Activated T-helper 17 cell treated with anti-CD3 and anti-CD28 coated beads, Interleukin-2, amount 50 U/mL, for 72 hours (primary cell): ENCODE measurements around the gene UFD1. TPM values are rescaled to one million over a fixed set of nuclear protein-coding genes. Genes with fewer than 3 reads are reported as not detected.

Source experiments
- ATAC-seq: fragments of 150-1000 bp; cut with Tn5 transposase; replicated peaks from 2 replicates; pipeline ENCODE4 v1.10.0; 2021; ENCODE audit warnings: mild to moderate bottlenecking, moderate library complexity
- H3K27ac Mint-ChIP-seq: one replicate; pipeline ENCODE4 v1.8.0; 2022; ENCODE audit warnings: mixed read lengths
- H3K27me3 Mint-ChIP-seq: one replicate; pipeline ENCODE4 v1.8.0; 2022; ENCODE audit warnings: mixed read lengths
- H3K36me3 Mint-ChIP-seq: one replicate; pipeline ENCODE4 v1.8.0; 2022; ENCODE audit warnings: low read depth, mild to moderate bottlenecking, mixed read lengths
- H3K4me1 Mint-ChIP-seq: one replicate; pipeline ENCODE4 v1.8.0; 2022; ENCODE audit warnings: mixed read lengths
- H3K4me3 Mint-ChIP-seq: one replicate; pipeline ENCODE4 v1.8.0; 2022; ENCODE audit warnings: mild to moderate bottlenecking, mixed read lengths
- H3K9me3 Mint-ChIP-seq: one replicate; pipeline ENCODE4 v1.8.0; 2022; ENCODE audit warnings: mixed read lengths
- total RNA-seq, 2 donors: library from RNA; stranded (reverse); gene quantifications; one replicate each; pipeline ENCODE4 v1.2.3, GENCODE V29; 2022

The UFD1 gene, protein sequence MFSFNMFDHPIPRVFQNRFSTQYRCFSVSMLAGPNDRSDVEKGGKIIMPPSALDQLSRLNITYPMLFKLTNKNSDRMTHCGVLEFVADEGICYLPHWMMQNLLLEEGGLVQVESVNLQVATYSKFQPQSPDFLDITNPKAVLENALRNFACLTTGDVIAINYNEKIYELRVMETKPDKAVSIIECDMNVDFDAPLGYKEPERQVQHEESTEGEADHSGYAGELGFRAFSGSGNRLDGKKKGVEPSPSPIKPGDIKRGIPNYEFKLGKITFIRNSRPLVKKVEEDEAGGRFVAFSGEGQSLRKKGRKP
- 10 to 100 TPM; 56.0 to 93.5 TPM for total RNA-seq

DNA sequence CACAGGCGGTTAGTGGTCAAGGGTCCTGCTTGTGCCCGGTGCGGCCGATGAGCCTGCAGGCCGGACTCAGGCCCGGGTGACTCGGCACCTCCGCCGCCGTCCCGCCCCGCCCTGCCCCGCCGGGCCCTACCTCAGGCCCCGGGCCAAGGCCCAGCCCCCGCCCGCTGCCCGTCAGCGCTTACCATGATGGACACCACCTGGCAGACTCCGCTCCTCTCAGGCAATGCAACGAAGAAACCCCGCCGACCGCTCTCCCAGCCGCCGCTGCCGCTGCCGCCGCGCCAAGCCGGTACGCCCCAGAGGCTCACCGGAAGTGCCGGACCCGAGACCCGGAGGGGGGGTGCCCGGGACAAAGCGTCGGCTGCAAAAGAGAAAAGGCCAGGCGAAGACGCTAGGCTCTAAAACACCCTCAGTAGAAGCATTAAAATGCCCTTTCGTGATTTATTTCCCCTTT lies at the start of gene UFD1:
Gene UFD1, minus strand, starts transcription at position 293 of the 454 bp plus-strand sequence. Its CDS starts 108 bp downstream, at position 185.
- Mint-ChIP-seq H3K4me1 (peaks cover 37% of the 10 kb centered on the region), H3K27me3 (no peaks in the 10 kb centered on the region), H3K27ac (peak within 1 kb of the TSS; percentile 100)

DNA sequence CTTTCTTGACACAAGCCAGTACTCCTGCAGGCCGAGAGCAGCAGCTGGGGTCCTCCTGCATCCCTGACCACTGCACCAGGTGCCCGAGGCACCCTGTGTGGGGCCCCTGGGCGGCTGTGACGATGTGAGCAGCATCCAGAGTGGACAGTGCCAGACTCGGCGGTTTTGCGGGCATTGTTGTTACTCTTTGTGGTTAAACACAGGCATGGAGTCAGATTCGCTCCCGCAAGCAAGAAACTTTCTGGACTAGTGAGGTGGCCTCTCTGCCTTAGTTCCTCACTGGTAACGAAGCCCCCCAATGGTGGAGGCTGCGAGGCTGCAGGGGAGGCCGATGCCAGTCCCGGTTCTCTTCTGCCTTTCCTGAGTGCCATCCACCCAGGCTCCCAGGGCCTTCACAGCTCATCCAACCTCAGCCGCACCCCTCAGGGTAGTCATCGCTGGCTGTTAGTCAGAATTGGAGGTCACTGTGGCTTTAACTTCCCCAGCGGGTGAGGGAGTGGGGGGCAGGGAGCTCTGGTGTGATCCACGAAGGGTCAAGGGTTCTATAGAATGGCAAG lies 48.9 kb upstream of the UFD1 start:
- Mint-ChIP-seq H3K36me3 (peaks cover 5% of the 10 kb centered on the region), H3K4me3 (no peak overlapping the region), H3K27ac (no peak overlapping the region), H3K4me1 (no peaks in the 10 kb centered on the region), H3K9me3 (no peaks in the 10 kb centered on the region), H3K27me3 (peaks cover 17% of the 10 kb centered on the region)
- ATAC-seq: no peak

More for the DNA sequence above, at the start of gene UFD1:
- Mint-ChIP-seq H3K36me3 (peaks cover 56% of the 10 kb centered on the region), H3K4me3 (peak within 1 kb of the TSS; percentile 87), H3K9me3 (no peaks in the 10 kb centered on the region)
- ATAC-seq: peak; percentile 64

DNA sequence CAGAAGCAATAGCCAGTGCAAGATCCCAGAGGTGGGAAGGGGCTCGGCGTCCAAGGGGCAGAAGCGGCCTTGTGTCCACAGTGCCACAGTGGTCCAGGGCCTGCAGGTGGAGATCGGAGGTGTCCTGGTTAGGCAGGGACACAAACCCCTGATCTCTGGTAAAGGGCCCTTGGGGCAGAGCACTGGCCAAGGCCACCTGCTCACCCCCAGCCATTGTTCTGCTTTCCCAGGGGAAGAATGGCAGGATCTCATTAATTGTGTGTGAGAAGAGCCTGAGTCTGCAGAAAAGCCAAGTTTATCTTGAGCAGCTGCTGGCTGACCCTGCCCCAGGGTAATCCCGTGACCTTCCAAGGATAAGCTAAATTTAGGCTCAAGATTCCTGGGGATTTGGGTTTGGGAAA lies 48.3 kb upstream of the UFD1 start:
- H3K9me3 Mint-ChIP-seq: no peaks in the 10 kb centered on the region
- no peak for ATAC-seq
- H3K27ac Mint-ChIP-seq: no peak overlapping the region
- H3K4me1 Mint-ChIP-seq: no peaks in the 10 kb centered on the region
- peaks cover 17% of the 10 kb centered on the region for H3K27me3 Mint-ChIP-seq
- no peak overlapping the region for H3K4me3 Mint-ChIP-seq
- peaks cover 5% of the 10 kb centered on the region for H3K36me3 Mint-ChIP-seq

DNA sequence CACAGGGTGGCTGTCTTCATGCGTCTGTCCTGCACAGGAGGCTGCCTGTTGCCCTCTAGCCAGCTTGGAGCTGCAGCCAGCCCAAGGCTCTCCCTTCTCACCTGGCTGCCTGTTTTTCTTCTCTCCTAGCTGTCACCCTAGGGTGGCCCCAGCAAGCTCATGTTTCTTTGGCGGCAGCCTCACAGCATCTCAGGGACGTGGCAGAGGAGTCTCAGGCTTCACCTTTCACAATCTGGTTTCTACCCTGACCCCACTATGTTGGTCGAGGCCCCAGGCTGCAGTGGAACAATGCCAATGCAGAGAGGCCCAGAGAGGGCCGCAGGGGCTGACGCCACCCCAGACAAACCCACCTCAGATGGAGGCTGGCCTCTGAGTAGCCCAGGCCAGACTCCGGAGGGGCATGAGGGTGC lies 47.7 kb upstream of the UFD1 start:
- H3K4me3 Mint-ChIP-seq: no peak overlapping the region
- no peaks in the 10 kb centered on the region for H3K4me1 Mint-ChIP-seq
- H3K36me3 Mint-ChIP-seq: peaks cover 5% of the 10 kb centered on the region
- no peak for ATAC-seq
- peaks cover 17% of the 10 kb centered on the region for H3K27me3 Mint-ChIP-seq
- no peaks in the 10 kb centered on the region for H3K9me3 Mint-ChIP-seq
- no peak overlapping the region for H3K27ac Mint-ChIP-seq

DNA sequence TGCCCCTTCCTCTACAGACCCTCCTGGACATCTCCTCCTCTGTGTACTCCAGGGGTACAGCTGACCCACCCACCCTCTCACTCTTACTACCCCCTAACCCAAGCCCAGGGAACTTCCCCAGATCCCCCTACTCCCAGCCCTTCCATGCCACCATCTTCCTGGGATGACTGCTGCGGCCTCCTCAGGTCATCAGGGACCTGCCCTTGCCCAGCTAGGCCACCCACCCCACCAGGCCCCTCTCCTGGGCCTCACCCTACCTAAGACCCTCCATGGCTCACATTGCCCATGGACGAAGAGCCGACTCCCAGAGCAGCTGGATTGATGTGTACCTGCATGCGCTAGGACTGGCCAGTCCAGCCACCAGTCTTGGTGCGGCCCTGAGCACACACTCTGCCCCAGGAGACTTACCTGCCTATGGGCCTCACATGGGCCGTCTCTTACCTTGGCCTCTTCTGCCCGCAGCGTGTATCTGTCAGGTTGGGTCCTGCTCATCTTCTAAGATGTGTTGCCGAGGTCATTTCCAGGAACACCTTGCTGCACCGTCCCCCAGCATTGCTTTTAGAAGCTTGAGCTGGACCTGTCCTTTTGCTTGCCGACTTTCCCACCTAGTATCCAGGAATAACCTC lies 47.2 kb upstream of the UFD1 start:
- H3K27ac Mint-ChIP-seq: no peak overlapping the region
- no peak overlapping the region for H3K4me3 Mint-ChIP-seq
- H3K9me3 Mint-ChIP-seq: no peaks in the 10 kb centered on the region
- H3K27me3 Mint-ChIP-seq: peaks cover 17% of the 10 kb centered on the region
- H3K36me3 Mint-ChIP-seq: peaks cover 5% of the 10 kb centered on the region
- no peak for ATAC-seq
- H3K4me1 Mint-ChIP-seq: no peaks in the 10 kb centered on the region

DNA sequence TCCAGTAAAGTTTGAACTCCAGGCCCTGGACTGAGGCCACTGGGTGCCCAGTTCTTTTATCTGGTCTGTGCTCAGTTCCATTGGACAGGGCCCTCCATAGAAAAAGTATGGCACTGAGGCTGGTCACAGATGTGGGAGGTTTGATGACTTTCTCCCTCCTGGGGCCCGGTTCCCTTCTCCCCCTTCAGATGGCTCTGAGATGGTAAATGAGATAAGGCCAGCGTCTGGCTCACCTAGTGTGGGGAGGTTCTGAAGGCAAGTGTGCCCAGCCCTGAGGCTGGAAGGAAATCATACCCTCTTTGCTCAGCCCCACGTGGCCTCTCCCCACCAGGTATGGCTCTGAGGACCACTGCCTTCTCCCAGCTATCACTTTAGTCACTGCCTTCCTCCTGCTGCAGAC lies 46.7 kb upstream of the UFD1 start:
- Mint-ChIP-seq H3K27ac (no peak overlapping the region), H3K4me1 (no peaks in the 10 kb centered on the region), H3K27me3 (peaks cover 17% of the 10 kb centered on the region), H3K4me3 (no peak overlapping the region), H3K9me3 (no peaks in the 10 kb centered on the region), H3K36me3 (peaks cover 5% of the 10 kb centered on the region)
- ATAC-seq: no peak

DNA sequence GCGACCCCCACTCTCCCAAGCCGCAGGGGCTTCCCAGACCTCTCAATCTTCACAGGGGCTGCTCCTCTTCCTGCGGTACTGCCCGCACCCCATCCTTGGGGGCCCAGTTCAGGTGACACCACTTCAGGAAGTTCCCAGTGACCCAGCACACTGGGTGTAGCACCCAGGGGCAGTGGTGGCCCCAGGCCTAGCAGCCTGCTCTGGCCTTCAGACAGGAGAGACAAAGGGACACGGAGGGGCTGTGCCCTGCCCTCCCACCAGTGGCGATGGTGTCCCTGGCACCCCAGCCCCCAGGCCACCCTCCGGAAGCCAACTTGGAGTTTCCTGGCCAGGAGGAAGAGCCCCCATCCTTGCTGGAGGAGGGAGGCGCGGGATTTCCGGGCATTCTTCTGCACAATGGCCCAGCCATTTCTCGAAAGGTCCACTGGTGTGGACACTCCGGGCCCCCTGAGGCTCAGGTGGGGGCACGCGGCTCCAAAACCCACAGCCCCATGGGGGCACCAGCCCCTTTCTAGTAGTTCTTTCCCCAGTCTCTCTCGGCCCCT lies 46.2 kb upstream of the UFD1 start:
- H3K27me3 Mint-ChIP-seq: peaks cover 17% of the 10 kb centered on the region
- H3K4me3 Mint-ChIP-seq: peak overlapping the region; percentile 49
- no peaks in the 10 kb centered on the region for H3K9me3 Mint-ChIP-seq
- H3K4me1 Mint-ChIP-seq: no peaks in the 10 kb centered on the region
- no peak overlapping the region for H3K27ac Mint-ChIP-seq
- ATAC-seq: no peak
- peaks cover 5% of the 10 kb centered on the region for H3K36me3 Mint-ChIP-seq

DNA sequence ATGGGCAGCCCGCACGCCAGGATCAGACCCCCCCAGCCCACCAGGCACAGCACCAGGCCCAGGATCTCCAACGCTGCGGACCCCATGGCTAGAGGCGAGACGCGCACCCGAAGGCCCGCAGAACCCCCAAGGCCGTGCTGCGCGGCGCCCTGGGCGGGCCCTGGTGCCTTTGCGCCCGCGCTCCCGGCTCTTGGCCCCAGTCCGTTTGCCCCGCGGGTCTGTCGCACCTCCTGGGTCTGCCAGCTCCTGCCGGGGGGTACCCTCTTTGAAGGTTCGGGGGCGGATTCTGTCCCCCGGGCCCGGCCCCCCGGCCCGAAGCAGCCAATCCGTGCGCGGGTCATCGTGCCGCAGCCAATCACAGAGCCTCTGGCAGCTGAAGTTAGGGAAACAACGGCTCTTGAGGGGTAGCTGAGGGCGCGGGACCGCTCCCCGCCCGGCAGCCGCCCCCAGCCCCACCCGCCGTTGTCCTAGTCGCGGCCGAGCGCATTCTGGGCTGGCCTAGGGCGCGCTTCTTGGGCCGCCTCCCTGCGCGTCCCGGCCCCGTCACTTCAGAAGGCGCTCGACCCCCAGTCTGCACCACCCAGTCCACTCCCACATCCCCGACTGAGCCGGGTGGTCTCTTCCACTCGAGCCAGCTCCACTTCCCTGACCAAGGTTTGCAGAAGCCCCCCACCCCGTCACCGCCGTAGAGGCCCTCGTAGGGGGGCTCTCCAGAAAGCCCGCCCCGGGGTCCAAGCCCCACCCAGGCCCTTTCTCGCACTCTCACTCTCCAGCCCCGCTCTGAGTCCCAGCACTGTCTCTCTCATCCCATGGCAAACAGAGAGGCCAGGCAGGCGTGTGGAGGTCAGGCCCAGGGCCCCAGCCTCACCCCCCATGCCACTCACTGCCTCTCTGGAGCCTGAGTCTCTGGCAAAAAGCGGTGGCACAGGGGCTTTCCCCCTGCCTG lies 45.5 kb upstream of the UFD1 start, which contains the start of gene CLDN5:
Gene CLDN5, minus strand, starts transcription at position 241 of the 946 bp plus-strand sequence. Its CDS starts 155 bp downstream, at position 86.
- no peaks in the 10 kb centered on the region for H3K4me1 Mint-ChIP-seq
- no peaks in the 10 kb centered on the region for H3K9me3 Mint-ChIP-seq
- peak within 1 kb of the TSS; percentile 49 for H3K4me3 Mint-ChIP-seq
- H3K36me3 Mint-ChIP-seq: peaks cover 5% of the 10 kb centered on the region
- H3K27me3 Mint-ChIP-seq: peaks cover 17% of the 10 kb centered on the region
- no peak for ATAC-seq
- H3K27ac Mint-ChIP-seq: no peak within 1 kb of the TSS

DNA sequence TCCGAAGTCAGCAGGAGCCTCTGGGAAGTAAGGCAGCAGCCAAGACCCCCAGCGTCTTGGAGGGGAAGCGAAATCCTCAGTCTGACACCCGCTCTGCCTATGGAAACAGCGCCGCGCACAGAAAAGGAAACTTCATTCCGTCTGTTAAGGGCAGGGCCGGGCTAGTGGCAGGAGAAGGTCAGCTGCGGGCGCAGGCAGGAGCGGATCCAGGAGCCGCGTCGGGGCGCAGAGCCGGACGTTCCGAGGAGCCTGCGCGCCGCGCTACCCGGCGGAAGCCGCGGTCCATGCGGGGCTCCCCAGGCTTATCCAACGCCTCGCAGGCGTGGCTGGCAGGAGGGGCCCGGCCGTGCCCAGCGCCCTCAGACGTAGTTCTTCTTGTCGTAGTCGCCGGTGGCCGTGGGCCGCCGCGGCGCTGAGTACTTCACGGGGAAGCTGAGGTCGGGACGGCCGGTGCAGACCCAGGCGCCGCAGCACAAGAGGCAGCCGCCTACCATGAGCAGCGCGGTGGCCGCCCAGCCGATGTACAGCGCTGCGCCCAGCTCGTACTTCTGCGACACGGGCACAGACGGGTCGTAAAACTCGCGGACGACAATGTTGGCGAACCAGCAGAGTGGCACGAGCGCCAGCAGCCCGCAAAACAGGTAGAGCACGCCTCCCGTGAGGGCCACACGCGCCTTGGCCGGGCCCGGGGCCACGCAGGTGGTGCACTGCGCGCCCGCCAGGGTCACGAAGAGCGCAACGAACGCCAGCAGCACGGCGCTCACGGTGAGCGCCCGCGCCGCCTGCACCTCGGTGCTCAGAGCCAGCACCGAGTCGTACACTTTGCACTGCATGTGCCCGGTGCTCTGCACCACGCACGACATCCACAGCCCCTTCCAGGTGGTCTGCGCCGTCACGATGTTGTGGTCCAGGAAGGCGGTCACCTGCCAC lies 44.5 kb upstream of the UFD1 start:
- Mint-ChIP-seq H3K36me3 (peaks cover 5% of the 10 kb centered on the region), H3K27me3 (peaks cover 17% of the 10 kb centered on the region), H3K4me1 (no peaks in the 10 kb centered on the region), H3K4me3 (peak overlapping the region; percentile 45), H3K27ac (no peak overlapping the region), H3K9me3 (no peaks in the 10 kb centered on the region)
- peak; percentile 37 for ATAC-seq

DNA sequence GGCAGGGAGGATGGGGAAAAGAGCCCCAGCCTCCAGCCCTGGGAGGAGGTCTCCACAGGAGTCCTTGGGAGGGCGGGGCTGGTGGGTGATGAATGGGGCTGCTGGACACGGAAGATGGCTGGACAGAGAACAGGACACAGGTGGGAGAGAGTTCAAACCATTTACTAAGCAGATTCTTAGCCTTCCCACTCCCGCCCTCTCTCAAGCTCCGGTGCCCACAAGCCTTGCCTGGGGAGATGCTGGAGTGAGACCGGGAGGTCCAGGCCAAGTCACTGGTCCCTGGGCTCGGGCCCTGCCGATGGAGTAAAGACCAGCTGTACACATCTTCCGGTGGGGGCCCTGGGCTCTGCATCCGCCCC lies 43.9 kb upstream of the UFD1 start:
- Mint-ChIP-seq H3K4me3 (peak overlapping the region; percentile 45), H3K27ac (no peak overlapping the region), H3K27me3 (peaks cover 17% of the 10 kb centered on the region), H3K9me3 (no peaks in the 10 kb centered on the region), H3K4me1 (no peaks in the 10 kb centered on the region), H3K36me3 (peaks cover 5% of the 10 kb centered on the region)
- no peak for ATAC-seq

DNA sequence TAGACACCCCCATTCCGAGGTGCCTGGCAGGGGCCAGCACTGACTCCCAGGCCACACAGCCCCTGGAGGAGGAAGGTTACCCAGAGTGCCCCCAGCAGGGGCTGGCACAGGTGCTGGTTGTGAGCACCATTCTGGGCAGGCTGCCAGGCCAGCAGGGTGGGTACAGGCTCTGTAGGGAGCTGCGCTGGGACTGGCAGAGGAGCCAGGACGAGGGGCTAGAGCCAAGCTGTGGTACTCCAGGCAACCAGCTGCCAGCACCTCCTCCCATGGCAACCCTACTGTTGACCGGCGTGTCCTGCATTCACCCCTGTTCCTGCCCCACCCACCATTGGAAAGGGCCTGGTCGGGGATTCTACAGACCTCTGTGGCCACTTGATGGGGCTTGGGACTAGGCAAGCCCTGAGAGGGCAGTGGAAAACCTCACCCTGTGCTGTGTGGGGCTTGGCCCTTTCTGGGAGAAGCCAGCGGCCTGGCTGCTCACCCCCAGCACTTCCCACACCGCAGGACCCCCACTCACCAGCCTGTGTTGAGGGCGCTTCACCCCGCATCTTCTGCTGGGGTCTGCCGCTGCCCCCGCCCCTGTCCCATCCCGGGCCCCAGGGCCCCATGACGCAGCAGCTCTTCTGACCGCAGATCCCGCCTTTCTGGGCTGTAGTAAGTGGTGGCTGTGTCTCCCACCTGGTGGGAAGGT lies 43.3 kb upstream of the UFD1 start:
- Mint-ChIP-seq H3K4me3 (peak overlapping the region; percentile 45), H3K36me3 (peaks cover 5% of the 10 kb centered on the region), H3K4me1 (no peaks in the 10 kb centered on the region), H3K9me3 (no peaks in the 10 kb centered on the region), H3K27ac (no peak overlapping the region), H3K27me3 (peaks cover 17% of the 10 kb centered on the region)
- no peak for ATAC-seq

DNA sequence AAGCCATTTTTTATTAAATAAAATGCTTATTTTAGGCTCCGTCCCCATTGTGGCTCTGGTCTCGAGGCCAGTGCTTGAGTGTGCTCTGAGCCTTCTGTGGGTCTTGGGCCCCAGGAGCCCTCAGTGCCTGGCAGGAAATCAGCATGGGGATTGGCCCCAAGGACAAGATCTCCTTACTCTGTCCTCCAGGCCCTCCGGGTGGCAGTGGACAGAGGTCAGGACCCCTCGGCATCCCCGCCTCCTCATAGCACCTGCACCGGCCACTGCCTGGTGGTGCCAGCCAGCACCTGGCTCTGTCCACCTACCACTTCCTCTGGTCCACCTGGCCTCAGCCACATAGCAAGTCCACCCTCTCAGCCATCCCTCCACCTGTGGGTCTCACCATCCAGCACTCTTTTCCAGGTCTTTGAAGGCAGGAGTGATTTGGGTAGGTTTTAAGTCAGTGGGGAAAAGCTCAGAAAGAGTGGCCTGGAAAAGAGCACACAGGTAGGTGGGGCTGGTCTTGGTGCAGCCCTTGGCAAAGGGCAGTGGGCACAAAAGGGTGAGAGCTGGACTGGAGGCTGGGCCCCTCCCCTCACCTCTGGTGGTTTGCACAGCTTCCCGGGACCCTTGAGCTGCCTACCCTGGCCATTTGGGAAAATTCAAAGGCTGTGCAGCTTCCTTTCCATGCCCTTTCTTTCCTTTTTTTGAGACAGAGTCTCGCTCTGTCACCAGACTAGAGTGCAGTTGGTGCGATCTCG lies 41.7 kb upstream of the UFD1 start:
- H3K27me3 Mint-ChIP-seq: peaks cover 7% of the 10 kb centered on the region
- no peaks in the 10 kb centered on the region for H3K9me3 Mint-ChIP-seq

More for the DNA sequence above, 41.7 kb upstream of the UFD1 start:
- peaks cover 7% of the 10 kb centered on the region for H3K36me3 Mint-ChIP-seq
- no peak for ATAC-seq
- H3K4me1 Mint-ChIP-seq: no peaks in the 10 kb centered on the region
- H3K4me3 Mint-ChIP-seq: no peak overlapping the region
- no peak overlapping the region for H3K27ac Mint-ChIP-seq
